GM21576 (cell line): ENCODE results near the gene PCGF2.

Source experiments
- ATAC-seq: cut with Tn5 transposase; IDR thresholded peaks from one replicate; pipeline ENCODE4 v1.9.1; 2021; ENCODE audit warnings: mild to moderate bottlenecking, moderate library complexity; ENCODE audit not compliant: unreplicated experiment

Gene PCGF2

GRCh38 chr17:38704606-38705522, 43.3 kb downstream of the PCGF2 start, which contains the start of gene MLLT6:
TSS of gene MLLT6 (plus strand) at chr17:38705273. CDS start at chr17:38705633, 360 bp downstream.
- ATAC-seq, result no peak

GRCh38 chr17:38703742-38704605, 44.2 kb downstream of the PCGF2 start:
- peak; percentile 30 for ATAC-seq

GRCh38 chr17:38702916-38703741, 45.0 kb downstream of the PCGF2 start:
- ATAC-seq, result no peak

GRCh38 chr17:38702166-38702915, 45.8 kb downstream of the PCGF2 start:
- no peak for ATAC-seq

GRCh38 chr17:38701504-38702165, 46.5 kb downstream of the PCGF2 start:
- ATAC-seq, result no peak

- no peak for ATAC-seq
Observed at GRCh38 chr17:38698760-38699159, 49.4 kb downstream of the PCGF2 start.

GRCh38 chr17:38697061-38697820, 50.9 kb downstream of the PCGF2 start:
- no peak for ATAC-seq

GRCh38 chr17:38693700-38694329, 54.3 kb downstream of the PCGF2 start:
- no peak for ATAC-seq

GRCh38 chr17:38691154-38691553, 57.0 kb downstream of the PCGF2 start:
- no peak for ATAC-seq

GRCh38 chr17:38690386-38690785, 57.8 kb downstream of the PCGF2 start:
- no peak for ATAC-seq

- no peak for ATAC-seq
Observed at GRCh38 chr17:38687286-38687685, 60.9 kb downstream of the PCGF2 start.

- no peak for ATAC-seq
Observed at GRCh38 chr17:38685491-38685890, 62.6 kb downstream of the PCGF2 start.
